ENCODE data around the gene TMEM231. TPM values are rescaled to one million over a fixed set of nuclear protein-coding genes. Genes with fewer than 3 reads are reported as not detected.
"Not testable (repeated sequence)": the region's sequence is repeated elsewhere in the genome, so short reads cannot be mapped to it uniquely, and the experiment has no call there.

Gene TMEM231
- total RNA-seq, 1 donor from 2014 or later: 5.2 TPM

DNA sequence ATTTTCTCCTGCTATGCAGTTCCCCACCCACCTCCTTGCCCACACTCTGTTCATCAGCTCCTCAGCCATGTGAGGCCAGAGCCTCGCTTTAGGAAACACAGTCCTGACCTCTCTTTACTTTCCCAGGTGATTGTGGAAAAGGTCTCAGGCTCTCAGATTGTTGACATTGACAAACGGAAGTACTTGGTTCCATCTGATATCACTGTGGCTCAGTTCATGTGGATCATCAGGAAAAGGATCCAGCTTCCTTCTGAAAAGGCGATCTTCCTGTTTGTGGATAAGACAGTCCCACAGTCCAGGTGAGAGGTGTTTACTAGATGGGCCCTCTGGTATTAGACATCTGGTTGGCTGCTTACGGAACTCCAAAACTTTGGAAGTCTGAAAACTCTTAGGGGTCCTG, 11.9 kb upstream of the TMEM231 start:
- peak in 1 of 2 donors; percentile 63 for DNase-seq (ENCODE audit: low read depth in 2 of 2)

DNA sequence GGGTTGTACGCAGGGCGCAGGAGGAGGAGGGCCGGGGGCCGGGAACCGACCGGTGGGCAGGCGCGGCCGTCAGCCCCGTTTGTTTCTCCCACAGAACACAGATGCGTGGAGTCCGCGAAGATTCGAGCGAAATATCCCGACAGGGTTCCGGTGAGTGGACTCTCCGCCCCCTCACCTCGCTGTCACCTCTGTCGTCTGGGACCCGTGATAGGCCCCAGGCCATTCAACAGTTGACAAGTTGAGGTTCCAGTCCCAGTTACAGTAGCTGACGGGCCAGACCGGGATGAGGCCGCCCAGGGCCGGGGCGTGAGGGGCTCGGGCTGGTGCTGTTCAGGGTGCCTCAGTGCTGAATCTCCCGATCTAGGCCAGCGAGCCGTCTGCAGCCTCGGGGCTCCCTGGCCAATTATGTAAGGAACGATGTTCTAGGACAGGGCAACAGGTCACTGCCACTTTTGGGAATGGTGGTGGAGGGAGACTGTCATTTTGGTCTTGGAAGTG, 10.8 kb upstream of the TMEM231 start:
- peak; percentile 27 to 52 for DNase-seq (ENCODE audit: low read depth in 2 of 2)

DNA sequence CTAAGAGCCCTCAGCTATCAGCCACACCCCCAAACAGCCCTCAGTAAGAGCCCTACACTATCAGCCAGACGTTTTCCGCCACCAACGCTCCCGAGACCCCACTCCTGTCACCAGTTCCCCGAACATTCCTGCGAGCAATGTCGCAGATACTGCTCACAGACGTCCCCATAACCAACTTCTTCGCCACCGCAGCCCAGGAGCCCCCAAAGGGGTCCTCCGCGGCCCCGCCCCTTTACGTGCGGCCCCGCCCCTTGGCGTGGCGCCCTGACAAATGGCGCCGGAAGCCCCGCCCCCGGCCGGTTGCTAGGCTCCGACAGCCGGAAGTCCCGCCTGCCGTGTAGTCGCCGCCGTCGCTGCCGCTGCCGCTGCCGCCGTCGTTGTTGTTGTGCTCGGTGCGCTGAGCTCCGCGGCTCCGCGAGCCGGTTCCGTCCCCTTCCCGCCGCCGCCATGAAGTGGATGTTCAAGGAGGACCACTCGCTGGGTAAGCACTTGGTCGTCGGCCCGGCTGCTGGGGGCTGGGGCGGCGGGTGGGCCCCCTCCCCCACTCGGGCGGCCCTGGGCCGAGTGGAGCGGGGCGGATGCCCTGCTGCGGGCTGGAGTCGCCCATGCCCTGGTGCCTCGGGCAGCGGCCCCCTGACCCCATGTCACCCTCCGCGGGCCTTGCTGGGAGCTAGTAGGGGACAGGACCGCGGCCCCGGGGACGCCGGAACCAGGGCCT, 10.1 kb upstream of the TMEM231 start, which contains the start of gene GABARAPL2:
Gene GABARAPL2 (plus strand): TSS at position 340 of the 718 bp plus-strand sequence. CDS start 108 bp downstream, at position 448.
- DNase-seq (ENCODE audit: low read depth in 2 of 2): peak; percentile 84 to 88

DNA sequence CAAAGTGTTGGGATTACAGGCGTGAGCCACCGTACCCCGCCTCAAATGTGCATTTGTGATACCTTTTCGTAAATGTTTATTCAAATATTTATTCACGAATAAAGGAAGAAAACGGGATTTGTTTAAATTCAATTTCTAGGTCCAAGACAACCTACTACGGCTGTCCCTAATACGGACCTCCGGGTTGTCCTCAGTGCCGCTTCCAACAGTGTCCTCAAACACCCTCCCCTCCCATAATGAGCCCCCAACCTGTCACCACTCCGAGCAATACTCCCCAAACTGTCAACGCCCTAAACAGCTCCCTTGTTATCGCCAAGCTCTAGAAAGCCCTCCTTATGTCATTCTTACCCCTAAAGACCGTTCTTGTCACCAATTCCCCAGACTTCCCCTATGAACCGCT, 9.6 kb upstream of the TMEM231 start:
- no peak for DNase-seq (ENCODE audit: low read depth in 2 of 2)

DNA sequence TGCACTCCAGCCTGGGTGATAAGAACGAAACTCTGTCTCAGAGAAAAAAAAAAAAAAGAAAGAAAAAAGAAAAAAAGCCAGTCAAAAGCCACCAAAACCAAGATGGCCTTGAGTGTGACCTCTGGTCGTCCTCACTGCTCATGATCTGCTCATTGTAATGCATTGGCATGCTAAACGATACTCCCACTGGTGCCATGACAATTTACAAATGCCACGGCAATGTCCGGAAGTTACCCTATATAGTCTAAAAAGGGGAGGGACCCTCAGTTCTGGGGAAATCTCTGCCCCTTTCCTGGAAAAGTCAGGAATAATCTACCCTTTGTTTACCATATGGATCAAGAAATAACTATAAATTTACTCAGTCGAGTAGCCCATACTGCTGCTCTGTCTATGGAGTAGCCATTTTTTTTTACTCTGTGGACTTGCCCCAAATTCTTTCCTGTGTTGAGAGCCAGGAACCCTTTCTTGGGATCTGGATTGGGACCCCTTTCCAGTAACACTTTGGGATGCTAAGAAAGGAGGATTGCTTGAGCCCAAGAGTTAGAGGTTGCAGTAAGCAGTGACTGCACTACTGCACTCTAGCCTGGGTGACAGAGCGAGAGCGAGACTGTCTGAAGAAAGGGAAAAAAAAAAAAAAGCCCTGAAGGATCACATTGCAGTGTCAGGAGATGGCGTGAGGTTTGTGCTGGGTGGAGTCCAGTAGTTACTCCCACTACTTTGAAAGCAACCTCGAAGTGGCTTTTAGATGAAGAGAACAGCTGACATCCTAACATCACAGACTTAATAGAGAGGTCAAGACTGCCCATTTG, 3.7 kb upstream of the TMEM231 start:
- DNase-seq (ENCODE audit: low read depth in 2 of 2): no peak

DNA sequence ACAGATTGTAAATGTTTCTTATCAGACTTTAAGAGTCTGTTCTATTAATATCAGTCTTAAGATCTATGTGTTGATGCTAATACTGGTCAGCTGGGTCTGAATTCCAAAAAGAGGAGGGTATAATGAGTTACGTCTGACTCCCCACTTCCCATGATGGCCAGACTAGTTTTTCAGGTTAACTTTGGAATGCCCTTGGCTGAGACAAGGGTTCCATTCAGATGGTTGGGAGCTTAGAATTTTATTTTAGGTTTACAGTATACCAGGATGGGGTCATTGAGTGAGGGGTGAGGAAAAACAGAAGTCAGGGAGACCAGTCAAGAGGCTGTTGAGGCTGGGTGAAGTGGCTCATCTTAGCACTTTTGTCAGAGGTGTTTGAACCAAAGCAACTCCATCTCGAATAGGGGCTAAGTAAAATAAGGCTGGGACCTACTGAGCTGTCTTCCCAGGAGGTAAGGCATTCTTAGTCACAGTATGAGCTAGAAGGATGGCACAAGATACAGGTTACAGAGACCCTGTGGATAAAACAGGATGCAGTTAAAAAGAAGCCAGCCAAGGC, 2.9 kb upstream of the TMEM231 start:
- DNase-seq (ENCODE audit: low read depth in 2 of 2): no peak

DNA sequence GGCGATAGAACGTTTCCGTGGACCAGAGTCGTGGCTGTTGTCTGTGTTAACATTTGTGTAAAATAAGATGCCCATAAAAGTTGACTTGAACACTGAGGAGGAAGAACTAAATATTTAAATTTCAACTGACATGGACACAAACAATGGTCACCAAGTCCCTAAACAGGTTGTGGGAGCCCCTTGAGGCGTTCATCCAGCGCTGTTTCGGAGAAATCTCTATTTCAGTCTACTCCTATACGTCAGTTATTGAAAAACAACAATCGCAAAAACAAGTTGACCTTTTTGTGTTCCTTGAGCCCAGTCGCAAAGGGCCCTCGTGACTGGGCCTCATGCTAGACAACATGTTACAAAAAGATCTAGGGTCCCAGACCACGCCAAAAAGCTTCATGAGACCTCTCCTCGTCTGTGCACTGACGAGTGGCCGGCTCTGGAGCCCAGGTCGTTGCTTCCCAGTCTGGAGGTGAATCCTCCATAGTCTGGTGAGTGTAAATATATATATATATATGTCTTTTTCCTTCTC, 439 bp upstream of the TMEM231 start:
- no peak for DNase-seq (ENCODE audit: low read depth in 2 of 2)

DNA sequence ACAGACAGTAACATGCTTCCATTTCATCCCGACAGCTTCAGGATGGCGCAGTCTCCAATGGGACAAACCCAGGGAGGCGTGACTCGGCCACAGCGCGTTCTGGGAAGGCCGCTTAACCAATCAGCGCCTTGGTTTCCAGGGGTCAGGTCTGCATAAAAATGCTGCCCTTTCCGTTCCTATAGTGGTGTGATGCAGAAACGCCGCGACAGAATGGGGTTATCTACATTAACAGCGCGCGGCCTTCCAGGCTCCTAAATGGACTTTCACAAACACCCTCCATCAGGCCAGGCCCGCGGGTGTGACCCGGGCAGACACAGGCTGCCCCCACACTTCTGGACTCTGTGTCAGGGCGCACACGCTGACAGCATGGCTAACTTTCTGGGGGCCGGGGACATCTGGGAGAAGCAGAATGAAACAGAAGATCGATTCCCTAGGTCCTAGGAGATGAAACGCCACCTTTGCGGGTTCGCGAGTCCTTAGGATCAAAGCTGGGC, 792 bp downstream of the TMEM231 start:
- DNase-seq (ENCODE audit: low read depth in 2 of 2): peak; percentile 91 to 94

DNA sequence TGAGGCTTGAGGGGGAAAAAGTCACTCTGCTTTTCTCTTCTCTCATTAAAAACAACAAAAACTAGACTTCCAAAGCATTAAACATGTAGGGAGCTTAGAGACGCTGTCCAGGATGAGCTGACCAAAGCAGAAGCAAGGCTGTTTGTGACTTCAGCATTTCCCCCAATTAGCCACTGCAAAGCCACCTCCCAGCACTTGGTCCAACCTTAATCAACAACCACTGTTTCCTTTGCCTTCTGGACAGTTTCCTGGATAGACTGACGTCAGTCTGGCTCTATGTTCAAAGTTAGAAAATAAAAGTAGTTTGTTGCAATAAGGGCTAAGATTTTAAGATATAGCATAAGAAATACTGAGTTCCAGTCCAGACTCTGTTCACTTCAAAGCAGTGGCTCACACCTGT, 3.1 kb downstream of the TMEM231 start:
- DNase-seq (ENCODE audit: low read depth in 2 of 2): peak; percentile 32 to 76

DNA sequence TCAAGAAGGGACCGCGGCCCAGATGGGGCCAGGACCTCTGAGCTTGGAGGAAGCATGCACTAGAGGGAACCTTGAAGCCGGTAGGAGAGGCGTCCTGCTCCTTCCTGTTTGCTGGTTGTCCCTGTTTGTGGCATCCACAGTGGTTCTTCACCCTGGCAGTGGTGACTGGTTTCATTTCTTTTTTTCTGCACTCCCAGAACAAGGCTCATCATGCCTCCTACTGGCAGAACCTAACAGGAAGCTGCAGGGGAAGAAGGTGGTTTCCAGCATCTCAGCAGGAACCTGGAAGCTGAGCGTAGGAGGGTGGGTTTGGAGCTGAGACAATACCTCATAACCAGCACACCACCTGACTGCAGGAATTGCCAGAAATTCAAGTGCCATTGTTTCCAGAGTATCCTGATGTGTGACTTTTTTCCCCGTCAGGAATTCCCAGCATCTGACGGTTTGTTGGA, 5.8 kb downstream of the TMEM231 start:
- DNase-seq (ENCODE audit: low read depth in 2 of 2): peak; percentile 55 to 91

DNA sequence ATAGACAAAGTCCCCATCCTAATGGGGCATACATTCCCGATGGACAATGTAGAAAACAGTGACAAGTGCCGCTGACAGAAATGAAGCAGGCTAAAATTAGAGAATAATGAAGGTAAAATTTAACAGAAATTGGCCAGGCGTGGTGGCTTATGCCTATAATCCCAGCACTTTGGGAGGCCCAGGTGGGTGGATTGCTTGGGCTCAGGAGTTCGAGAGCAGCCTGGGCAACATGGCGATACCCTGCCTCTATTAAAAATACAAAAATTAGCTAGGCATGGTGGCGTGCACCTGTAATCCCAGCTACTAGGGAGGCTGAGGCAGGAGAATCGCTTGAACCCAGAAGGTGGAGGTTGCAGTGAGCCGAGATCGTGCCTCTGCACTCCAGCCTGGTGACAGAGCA, 7.6 kb downstream of the TMEM231 start:
- not testable (repeated sequence) for DNase-seq (ENCODE audit: low read depth in 2 of 2)

DNA sequence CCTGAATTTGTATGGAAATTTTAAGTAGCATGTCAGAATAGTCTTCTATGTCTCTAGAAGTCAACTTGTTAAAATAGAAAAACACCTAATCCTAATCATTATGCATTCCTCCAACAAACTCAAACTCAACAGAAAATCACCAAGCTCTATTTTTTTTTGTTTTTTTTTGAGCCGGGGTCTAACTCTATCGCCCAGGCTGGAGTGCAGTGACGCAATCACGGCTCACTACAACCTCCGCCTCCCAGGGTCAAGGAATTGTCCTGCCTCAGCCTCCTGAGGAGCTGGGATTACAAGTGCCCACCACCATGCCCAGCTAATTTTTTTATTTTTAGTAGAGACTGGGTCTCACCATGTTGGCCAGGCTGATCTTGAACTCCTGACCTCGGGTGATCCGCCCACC, 9.8 kb downstream of the TMEM231 start:
- no peak for DNase-seq (ENCODE audit: low read depth in 2 of 2)

DNA sequence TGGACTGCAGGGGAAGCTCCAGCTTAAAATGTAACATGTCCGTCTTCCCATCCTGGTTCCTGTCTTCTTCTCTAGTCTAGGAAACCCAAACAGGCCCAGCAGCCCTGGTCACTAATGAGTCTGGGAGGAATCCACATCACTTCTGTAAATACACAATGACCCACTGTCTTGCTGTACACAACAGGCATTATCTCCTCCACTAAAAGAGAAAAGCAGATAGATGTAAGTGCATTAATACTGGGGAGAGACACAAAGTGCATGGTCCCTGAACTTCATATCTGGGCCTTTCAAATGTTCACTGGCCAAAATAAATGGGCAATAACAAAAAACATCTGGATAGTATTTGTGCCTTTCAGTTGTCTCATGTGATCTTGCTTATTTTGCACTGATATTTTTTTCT, 10.2 kb downstream of the TMEM231 start:
- not testable (repeated sequence) for DNase-seq (ENCODE audit: low read depth in 2 of 2)

DNA sequence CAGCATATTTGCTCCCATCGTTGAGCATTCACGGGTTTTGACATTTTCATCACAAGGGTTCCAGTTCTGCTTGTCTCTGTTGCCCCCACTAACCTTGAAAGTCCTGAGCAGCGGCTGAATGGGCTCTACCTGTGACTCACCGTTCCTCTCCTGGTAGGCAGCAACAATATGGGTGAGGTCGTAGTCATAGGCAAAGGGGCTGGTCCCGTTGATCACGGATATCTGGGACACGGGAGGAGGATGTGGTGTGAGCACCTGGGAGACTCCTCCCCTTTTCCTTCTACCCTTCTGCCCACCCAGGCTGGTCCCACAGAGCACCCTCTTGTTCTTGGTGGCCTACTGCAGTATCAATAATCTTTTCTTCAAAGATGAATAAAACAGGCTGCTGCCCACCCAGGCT, 13.6 kb downstream of the TMEM231 start:
- not testable (repeated sequence) for DNase-seq (ENCODE audit: low read depth in 2 of 2)

DNA sequence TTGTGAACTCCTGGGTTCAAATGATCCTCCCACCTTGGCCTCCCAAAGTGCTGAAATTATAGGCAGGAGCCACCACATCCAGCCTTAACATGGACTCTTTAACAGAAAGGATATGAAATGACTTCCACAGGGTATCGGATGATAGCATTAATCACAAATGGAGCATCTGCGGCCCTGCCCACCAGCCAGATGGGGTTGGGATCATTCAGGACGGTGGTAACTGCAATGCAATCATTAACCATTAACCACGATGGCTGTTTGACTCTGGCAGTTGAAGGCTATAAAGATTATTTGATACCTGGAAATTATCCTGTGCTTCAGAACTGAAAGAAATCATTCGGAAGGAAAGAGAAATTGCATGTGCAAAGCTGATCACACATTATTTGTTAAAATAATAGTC, 14.8 kb downstream of the TMEM231 start:
- no peak for DNase-seq (ENCODE audit: low read depth in 2 of 2)

DNA sequence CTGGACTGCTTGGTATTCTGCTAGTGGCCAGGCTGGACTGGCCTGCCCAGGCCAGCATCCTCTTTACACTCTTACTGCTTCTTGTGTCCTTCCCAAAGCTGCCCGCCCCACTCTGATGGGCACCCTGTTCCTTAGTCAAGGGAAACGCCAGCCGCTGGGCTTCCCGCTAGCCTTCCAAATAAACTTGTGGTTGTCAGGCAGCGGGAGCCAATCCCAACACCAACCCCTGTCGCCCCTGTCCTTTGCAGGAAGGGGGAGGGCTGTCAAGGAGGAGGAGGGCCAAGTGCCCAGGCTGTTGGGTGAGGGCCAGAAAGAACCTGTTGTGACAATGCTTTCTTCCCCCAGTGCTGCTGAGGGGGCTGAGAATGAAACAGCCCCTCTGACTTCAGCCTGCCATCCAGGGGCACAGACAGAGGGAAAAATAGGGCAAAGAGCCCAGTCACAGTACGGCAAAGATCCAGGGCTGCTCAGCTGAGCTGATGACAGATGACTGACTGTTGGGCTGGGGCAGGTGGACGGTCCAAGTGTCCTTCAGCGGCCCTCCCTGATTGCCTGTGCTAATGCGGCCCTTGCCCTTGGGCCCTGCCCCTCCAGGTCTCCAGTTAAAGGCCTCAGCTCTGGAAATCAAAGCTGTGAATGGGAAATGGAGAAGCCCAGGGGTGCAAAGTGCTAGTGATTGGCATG, 17.0 kb downstream of the TMEM231 start:
- DNase-seq (ENCODE audit: low read depth in 2 of 2): not testable (repeated sequence)

DNA sequence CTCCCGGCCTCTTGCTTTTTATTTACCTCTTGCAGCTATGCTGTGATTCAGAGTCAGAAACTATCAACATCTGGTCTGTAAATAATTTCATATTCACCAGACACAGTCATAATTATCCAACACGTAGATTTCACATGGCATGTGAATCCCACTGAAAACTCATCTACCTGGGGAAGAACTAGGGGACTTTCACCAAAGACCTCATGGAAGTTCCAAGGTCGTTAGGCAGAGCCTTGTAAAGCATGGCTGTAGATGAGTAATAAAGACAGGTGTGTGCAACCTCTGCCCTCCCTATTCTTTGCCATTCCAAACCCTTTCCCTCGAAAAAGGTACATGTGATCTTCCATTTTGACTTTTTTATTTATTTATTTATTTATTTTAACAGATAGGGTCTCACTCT, 18.3 kb downstream of the TMEM231 start:
- DNase-seq (ENCODE audit: low read depth in 2 of 2): no peak

DNA sequence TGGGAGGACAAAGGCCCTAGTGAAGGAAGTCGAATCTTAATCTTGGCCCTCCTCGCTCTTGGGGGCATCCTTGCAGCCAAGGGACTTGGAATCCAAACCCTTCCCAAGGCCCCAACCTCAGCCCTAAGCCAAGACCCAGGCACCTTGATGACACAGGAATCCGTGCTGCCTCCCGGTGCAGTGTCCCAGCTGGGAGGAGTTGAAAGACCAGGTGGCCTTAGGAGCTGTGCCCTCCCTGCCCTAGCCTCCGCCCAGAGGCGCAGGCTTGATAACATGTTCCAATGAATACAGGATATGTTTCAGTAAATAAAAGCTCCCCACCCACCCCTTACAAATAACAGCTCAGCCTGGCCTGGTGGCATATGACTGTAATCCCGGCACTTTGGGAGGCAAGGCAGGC, 20.2 kb downstream of the TMEM231 start, which contains the start of gene CHST5:
Gene CHST5 (minus strand): TSS at position 208 of the 400 bp plus-strand sequence. CDS start 5,724 bp downstream, outside the sequence.
- no peak for DNase-seq (ENCODE audit: low read depth in 2 of 2)

DNA sequence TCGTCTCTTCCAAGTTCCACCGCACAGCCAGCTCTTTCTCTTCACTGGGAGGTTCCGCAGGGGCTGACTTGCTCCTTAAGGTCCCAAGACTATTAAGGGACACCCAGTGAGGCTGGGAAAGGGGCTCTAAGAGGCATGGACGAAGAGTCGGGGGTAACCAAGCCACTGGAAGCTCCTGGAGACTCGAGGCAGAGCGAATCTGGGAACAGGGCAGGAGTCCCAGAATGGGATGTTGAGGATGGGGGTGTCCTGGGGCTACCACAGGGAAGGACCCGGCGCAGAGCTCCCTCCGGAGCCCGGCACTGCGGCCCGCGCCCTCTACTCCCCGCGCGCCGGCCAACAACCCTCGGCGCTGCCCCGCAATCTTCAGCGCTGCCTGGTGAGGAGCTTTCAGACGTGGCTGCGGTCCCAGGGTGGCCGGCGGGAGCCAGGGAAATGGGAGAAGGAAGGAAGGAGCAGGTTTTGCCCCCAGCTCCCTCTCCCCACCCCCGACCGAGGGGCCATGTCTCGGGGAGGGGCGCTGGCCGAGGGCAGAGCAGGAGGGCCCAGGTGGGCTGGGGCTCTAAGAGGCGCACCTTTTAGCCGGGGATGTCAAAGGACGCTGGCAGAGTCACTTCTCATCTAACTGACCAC, 20.7 kb downstream of the TMEM231 start:
- no peak for DNase-seq (ENCODE audit: low read depth in 2 of 2)

DNA sequence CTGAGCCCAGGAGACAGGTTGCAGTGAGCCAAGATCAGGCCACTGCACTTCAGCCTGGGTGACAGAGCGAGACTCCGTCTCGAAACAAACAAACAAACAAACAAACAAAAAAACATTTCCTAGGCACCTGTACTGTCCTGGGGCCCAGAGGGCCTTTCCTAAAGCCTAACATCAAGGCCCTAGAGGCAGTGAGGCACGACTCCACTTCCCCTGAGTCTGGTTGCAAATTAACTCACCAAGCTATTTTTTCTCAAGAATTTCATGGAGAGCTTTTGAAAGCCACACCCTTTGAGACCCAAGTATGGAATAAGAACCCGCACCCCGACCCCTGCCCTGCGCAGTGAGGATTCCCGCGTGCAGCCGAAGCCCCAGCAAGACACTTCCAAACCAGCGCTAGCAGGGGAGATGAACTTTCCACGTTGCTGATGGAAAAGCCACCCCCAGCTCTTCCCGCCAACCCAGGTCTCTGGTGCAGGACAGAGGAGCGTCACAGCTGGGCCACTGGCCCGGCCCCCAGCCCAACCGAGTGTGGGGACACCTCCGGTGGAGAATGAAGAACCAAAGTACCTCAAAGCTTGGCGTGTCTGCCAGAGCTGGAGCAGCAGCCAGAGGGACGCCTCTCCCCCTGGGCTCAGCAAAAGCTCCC, 21.4 kb downstream of the TMEM231 start:
- no peak for DNase-seq (ENCODE audit: low read depth in 2 of 2)

All from lung microvascular endothelial cell (primary cell).